Measurements from ENCODE around the gene RAB27A. TPM values are rescaled to one million over a fixed set of nuclear protein-coding genes. Genes with fewer than 3 reads are reported as not detected.

Gene RAB27A
- total and polyA plus RNA-seq, 2 donors (not counting 3 experiments of a cell fraction or from before 2014, with no cell fraction given), result 7.3 to 30.9 TPM

DNA sequence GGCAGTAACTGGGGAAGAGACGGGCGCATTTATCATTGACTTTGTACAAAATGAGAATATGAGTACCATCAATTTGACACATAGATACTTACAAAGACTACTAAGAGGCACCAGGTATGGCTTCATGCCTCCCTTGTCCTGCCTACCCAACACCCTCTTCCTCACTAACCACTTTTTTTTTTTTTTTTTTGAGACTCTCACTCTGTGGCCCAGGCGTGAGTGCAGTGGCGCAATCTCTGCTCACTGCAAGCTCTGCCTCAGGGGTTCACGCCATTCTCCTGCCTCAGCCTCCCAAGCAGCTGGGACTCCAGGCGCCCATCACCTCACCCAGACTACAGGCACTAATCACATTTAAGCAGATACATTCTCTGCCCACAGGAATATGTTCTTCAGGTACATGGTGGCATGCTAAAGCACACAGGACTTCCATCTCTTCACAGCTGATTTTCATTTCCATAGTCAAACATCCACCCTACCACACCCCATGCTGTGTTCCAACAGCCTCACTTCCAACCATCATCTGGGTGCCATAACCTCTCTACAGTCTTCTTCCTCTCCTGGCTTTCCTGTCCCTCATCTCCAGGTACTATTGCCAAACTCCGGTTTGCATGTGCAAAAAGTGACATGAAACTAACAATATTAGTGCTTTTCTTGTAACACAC is 41.7 kb downstream of the RAB27A start:
- Histone ChIP-seq H2AFZ (ENCODE audit: low read depth, low read length) (no peak overlapping the region), H3K36me3 (ENCODE audit: control insufficient read depth in 2 of 2, extremely low read depth in 1 of 2, insufficient read depth in 2 of 2, low read length in 2 of 2) (no peaks in the 10 kb centered on the region), H3K9me3 (replicated peaks; ENCODE audit: control insufficient read depth, insufficient read depth, low read length) (no peaks in the 10 kb centered on the region), H3K27me3 (ENCODE audit: control insufficient read depth in 2 of 2, insufficient read depth in 2 of 2, low read length in 2 of 2) (no peaks in the 10 kb centered on the region), H4K20me1 (replicated peaks; ENCODE audit: control insufficient read depth, extremely low read depth, insufficient read depth, low read length) (no peaks in the 10 kb centered on the region), H3K79me2 (ENCODE audit: control insufficient read depth, insufficient read depth, low read length) (no peaks in the 10 kb centered on the region), H3K9me1 (replicated peaks; ENCODE audit: control insufficient read depth, extremely low read depth, insufficient read depth, low read length) (no peaks in the 10 kb centered on the region), H3K4me2 (ENCODE audit: insufficient read depth, low read length) (no peak overlapping the region), H3K9ac (replicated peaks; ENCODE audit: extremely low read depth, insufficient read depth, low read length) (no peak overlapping the region), H3K4me1 (ENCODE audit: control insufficient read depth, extremely low read depth, insufficient read depth, low read length) (no peaks in the 10 kb centered on the region), H3K4me3 (replicated peaks in 1 of 3; ENCODE audit: insufficient read depth in 1 of 3, low read depth in 1 of 3, low read length in 3 of 3) (no peak overlapping the region), H3K27ac (ENCODE audit: insufficient read depth, low read depth, low read length) (no peak overlapping the region)
- DNase-seq (ENCODE audit: low read depth, low spot score) (no peak), FAIRE-seq (no peak)
- no TSS peak for BruUV-seq (replicated peaks)
- CTCF ChIA-PET, result no interaction called here
- dilution Hi-C loops (cut with MboI; ENCODE audit: extremely low pct_ligation_motif_present, low sequenced_read_pairs), result no loop called here
- intact Hi-C loops (cut with micrococcal nuclease), result no loop called here
- POLR2A ChIA-PET, result no interaction called here
- TF ChIP-seq JUN (IDR thresholded peaks at IDR 0.05; ENCODE audit: borderline replicate concordance, insufficient read depth, insufficient read length, low read depth), result no peak

DNA sequence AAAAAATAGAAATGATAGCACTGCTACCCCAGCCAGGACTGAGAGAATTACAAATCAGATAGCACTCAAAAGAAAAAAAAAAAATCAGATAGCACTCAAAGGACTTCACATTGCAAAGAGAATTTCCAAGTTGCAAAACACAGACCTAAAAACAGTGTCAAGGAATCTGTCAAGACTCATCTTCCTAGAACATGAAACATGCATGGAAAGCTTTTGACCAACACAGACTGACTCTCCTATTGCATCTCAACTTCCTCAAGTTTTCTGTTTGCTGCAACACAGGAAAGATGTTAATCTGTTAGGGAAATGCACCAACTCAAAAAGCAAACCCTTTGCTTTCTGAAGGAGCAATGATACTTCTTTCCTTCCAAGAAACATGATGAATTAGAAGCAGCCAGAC is 42.3 kb downstream of the RAB27A start:
- H3K4me1 ChIP-seq (ENCODE audit: control insufficient read depth, extremely low read depth, insufficient read depth, low read length), result no peaks in the 10 kb centered on the region
- FAIRE-seq (no peak), DNase-seq (ENCODE audit: low read depth, low spot score) (no peak)
- no peak overlapping the region for H3K4me3 ChIP-seq (replicated peaks in 1 of 3; ENCODE audit: insufficient read depth in 1 of 3, low read depth in 1 of 3, low read length in 3 of 3)
- POLR2A ChIA-PET, result no interaction called here
- no TSS peak for BruUV-seq (replicated peaks)
- intact Hi-C loops (cut with micrococcal nuclease), result no loop called here
- H3K79me2 ChIP-seq (ENCODE audit: control insufficient read depth, insufficient read depth, low read length), result no peaks in the 10 kb centered on the region
- no peak overlapping the region for H3K4me2 ChIP-seq (ENCODE audit: insufficient read depth, low read length)
- no peaks in the 10 kb centered on the region for H3K9me1 ChIP-seq (replicated peaks; ENCODE audit: control insufficient read depth, extremely low read depth, insufficient read depth, low read length)
- H3K27ac ChIP-seq (ENCODE audit: insufficient read depth, low read depth, low read length), result no peak overlapping the region
- TF ChIP-seq GATA2 (IDR thresholded peaks at IDR 0.05; ENCODE audit: insufficient read depth, insufficient read length, low read depth, low read length) (no peak), POLR2AphosphoS5 (IDR thresholded peaks at IDR 0.05; ENCODE audit: insufficient read depth, low read depth, low read length) (no peak), FOS (IDR thresholded peaks at IDR 0.05; ENCODE audit: borderline replicate concordance, insufficient read depth, low read length) (no peak), JUN (IDR thresholded peaks at IDR 0.05; ENCODE audit: borderline replicate concordance, insufficient read depth, insufficient read length, low read depth) (no peak), POLR2A (IDR thresholded peaks at IDR 0.05; ENCODE audit: low read depth, low read length) (no peak), MYC (IDR thresholded peaks at IDR 0.05; ENCODE audit: low read depth, low read length) (no peak), EZH2 (IDR thresholded peaks at IDR 0.05; ENCODE audit: borderline replicate concordance, low read depth, low read length, severe bottlenecking) (no peak)
- TF ChIP-seq, protein P1, sequence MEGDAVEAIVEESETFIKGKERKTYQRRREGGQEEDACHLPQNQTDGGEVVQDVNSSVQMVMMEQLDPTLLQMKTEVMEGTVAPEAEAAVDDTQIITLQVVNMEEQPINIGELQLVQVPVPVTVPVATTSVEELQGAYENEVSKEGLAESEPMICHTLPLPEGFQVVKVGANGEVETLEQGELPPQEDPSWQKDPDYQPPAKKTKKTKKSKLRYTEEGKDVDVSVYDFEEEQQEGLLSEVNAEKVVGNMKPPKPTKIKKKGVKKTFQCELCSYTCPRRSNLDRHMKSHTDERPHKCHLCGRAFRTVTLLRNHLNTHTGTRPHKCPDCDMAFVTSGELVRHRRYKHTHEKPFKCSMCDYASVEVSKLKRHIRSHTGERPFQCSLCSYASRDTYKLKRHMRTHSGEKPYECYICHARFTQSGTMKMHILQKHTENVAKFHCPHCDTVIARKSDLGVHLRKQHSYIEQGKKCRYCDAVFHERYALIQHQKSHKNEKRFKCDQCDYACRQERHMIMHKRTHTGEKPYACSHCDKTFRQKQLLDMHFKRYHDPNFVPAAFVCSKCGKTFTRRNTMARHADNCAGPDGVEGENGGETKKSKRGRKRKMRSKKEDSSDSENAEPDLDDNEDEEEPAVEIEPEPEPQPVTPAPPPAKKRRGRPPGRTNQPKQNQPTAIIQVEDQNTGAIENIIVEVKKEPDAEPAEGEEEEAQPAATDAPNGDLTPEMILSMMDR (IDR thresholded peaks at IDR 0.05; ENCODE audit: extremely low read depth in 1 of 2, insufficient read depth in 1 of 2, low read depth in 1 of 2, low read length in 2 of 2), result no peak
- TF ChIP-seq, protein P2, sequence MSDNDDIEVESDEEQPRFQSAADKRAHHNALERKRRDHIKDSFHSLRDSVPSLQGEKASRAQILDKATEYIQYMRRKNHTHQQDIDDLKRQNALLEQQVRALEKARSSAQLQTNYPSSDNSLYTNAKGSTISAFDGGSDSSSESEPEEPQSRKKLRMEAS (IDR thresholded peaks at IDR 0.05; ENCODE audit: insufficient read depth, insufficient read length), result no peak
- H3K36me3 ChIP-seq (ENCODE audit: control insufficient read depth in 2 of 2, extremely low read depth in 1 of 2, insufficient read depth in 2 of 2, low read length in 2 of 2), result no peaks in the 10 kb centered on the region
- no peak overlapping the region for H2AFZ ChIP-seq (ENCODE audit: low read depth, low read length)
- no peaks in the 10 kb centered on the region for H3K27me3 ChIP-seq (ENCODE audit: control insufficient read depth in 2 of 2, insufficient read depth in 2 of 2, low read length in 2 of 2)
- no peaks in the 10 kb centered on the region for H3K9me3 ChIP-seq (replicated peaks; ENCODE audit: control insufficient read depth, insufficient read depth, low read length)
- CTCF ChIA-PET, result interaction anchor here (1.2 kb wide), 1 partner anchor 20 kb away, joined by 5 read pairs; no protein-coding TSS in a partner anchor
- dilution Hi-C loops (cut with MboI; ENCODE audit: extremely low pct_ligation_motif_present, low sequenced_read_pairs), result no loop called here
- no peak overlapping the region for H3K9ac ChIP-seq (replicated peaks; ENCODE audit: extremely low read depth, insufficient read depth, low read length)
- H4K20me1 ChIP-seq (replicated peaks; ENCODE audit: control insufficient read depth, extremely low read depth, insufficient read depth, low read length), result no peaks in the 10 kb centered on the region
